Measurements from ENCODE around the gene NT5DC3.

Gene NT5DC3

GRCh38 chr12:103882861-103883596, 42.0 kb upstream of the NT5DC3 start:
- TF ChIP-seq, protein P1, sequence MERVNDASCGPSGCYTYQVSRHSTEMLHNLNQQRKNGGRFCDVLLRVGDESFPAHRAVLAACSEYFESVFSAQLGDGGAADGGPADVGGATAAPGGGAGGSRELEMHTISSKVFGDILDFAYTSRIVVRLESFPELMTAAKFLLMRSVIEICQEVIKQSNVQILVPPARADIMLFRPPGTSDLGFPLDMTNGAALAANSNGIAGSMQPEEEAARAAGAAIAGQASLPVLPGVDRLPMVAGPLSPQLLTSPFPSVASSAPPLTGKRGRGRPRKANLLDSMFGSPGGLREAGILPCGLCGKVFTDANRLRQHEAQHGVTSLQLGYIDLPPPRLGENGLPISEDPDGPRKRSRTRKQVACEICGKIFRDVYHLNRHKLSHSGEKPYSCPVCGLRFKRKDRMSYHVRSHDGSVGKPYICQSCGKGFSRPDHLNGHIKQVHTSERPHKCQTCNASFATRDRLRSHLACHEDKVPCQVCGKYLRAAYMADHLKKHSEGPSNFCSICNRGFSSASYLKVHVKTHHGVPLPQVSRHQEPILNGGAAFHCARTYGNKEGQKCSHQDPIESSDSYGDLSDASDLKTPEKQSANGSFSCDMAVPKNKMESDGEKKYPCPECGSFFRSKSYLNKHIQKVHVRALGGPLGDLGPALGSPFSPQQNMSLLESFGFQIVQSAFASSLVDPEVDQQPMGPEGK (CRISPR knock-in tag; IDR thresholded peaks at IDR 0.05; ENCODE audit: borderline replicate concordance) = no peak
- TF ChIP-seq, protein P2, sequence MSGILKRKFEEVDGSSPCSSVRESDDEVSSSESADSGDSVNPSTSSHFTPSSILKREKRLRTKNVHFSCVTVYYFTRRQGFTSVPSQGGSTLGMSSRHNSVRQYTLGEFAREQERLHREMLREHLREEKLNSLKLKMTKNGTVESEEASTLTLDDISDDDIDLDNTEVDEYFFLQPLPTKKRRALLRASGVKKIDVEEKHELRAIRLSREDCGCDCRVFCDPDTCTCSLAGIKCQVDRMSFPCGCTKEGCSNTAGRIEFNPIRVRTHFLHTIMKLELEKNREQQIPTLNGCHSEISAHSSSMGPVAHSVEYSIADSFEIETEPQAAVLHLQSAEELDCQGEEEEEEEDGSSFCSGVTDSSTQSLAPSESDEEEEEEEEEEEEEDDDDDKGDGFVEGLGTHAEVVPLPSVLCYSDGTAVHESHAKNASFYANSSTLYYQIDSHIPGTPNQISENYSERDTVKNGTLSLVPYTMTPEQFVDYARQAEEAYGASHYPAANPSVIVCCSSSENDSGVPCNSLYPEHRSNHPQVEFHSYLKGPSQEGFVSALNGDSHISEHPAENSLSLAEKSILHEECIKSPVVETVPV (CRISPR knock-in tag; IDR thresholded peaks at IDR 0.05) = no peak
- no peak for TF ChIP-seq TOX (CRISPR knock-in tag; IDR thresholded peaks at IDR 0.05; ENCODE audit: borderline replicate concordance)
- TF ChIP-seq ZFP3 (CRISPR knock-in tag; IDR thresholded peaks at IDR 0.05) = no peak
- no peak for TF ChIP-seq ZFP30 (CRISPR knock-in tag; IDR thresholded peaks at IDR 0.05)
- no peak for ATAC-seq

GRCh38 chr12:103881261-103881660, 40.2 kb upstream of the NT5DC3 start:
- TF ChIP-seq OSR1 (CRISPR knock-in tag; IDR thresholded peaks at IDR 0.05) (no peak), TSHZ2 (CRISPR knock-in tag; IDR thresholded peaks at IDR 0.05) (no peak), BACH2 (CRISPR knock-in tag; IDR thresholded peaks at IDR 0.05; ENCODE audit: borderline replicate concordance) (no peak), RARB (CRISPR knock-in tag; IDR thresholded peaks at IDR 0.05) (no peak), ISL1 (CRISPR knock-in tag; IDR thresholded peaks at IDR 0.05) (no peak), ZNF565 (CRISPR knock-in tag; conservative IDR thresholded peaks at IDR 0.05; ENCODE audit: low read depth) (no peak), ESRRG (CRISPR knock-in tag; IDR thresholded peaks at IDR 0.05) (no peak), PPARA (CRISPR knock-in tag; IDR thresholded peaks at IDR 0.05; ENCODE audit: borderline replicate concordance) (no peak), TOX (CRISPR knock-in tag; IDR thresholded peaks at IDR 0.05; ENCODE audit: borderline replicate concordance) (no peak), TCF4 (CRISPR knock-in tag; IDR thresholded peaks at IDR 0.05; ENCODE audit: borderline replicate concordance) (no peak), ZFP3 (CRISPR knock-in tag; IDR thresholded peaks at IDR 0.05) (no peak), ZNF70 (CRISPR knock-in tag; IDR thresholded peaks at IDR 0.05) (no peak)
- TF ChIP-seq, protein P3, sequence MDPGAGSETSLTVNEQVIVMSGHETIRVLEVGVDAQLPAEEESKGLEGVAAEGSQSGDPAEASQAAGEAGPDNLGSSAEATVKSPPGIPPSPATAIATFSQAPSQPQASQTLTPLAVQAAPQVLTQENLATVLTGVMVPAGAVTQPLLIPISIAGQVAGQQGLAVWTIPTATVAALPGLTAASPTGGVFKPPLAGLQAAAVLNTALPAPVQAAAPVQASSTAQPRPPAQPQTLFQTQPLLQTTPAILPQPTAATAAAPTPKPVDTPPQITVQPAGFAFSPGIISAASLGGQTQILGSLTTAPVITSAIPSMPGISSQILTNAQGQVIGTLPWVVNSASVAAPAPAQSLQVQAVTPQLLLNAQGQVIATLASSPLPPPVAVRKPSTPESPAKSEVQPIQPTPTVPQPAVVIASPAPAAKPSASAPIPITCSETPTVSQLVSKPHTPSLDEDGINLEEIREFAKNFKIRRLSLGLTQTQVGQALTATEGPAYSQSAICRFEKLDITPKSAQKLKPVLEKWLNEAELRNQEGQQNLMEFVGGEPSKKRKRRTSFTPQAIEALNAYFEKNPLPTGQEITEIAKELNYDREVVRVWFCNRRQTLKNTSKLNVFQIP (CRISPR knock-in tag; IDR thresholded peaks at IDR 0.05; ENCODE audit: borderline replicate concordance, low read depth) = no peak
- TF ChIP-seq, protein P1 (CRISPR knock-in tag; IDR thresholded peaks at IDR 0.05; ENCODE audit: borderline replicate concordance) = no peak
- ATAC-seq = no peak

DNA sequence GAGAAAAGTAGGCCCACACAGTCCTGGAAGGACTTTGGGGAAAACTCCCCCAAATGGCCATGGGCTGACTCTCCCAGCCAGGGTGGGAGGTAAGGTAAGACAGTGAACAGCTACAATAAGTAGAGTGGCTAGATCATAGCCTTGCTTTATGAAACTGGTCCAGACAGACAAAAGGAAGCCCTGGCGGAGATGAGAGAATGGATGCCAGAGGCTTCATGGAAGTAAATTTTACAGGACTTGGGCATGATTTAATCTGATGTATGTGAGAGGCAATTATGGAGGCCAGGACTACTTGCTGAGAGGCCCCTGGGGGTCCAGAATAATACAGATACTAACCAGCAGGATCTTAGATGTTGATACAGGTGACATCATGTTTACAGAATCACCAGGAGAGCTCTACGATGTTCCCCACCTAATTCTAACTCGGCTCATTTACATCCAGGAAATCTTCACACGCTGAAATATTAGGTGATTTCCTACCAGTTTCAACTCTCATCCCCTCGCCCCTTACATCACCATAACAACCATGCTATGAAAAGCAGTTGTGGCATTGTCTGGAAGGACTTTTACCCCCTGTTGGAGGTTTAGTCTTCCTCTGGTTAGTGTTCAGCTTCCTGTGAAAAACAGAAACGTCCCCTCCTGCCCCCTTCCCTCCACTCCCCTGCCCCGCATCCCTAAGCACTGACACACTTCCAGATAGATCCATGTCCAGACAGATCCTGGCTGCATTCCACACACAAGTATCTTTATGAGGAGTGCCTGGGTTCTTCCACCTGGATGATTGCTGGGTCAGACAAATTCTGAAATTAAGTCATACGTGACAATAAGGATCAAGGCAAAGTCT, 39.5 kb upstream of the NT5DC3 start:
- no peak for ATAC-seq
- TF ChIP-seq ISL1 (CRISPR knock-in tag; IDR thresholded peaks at IDR 0.05) = no peak
- no peak for TF ChIP-seq RARB (CRISPR knock-in tag; IDR thresholded peaks at IDR 0.05)
- TF ChIP-seq ZFP3 (CRISPR knock-in tag; IDR thresholded peaks at IDR 0.05) = no peak
- no peak for TF ChIP-seq OSR1 (CRISPR knock-in tag; IDR thresholded peaks at IDR 0.05)
- TF ChIP-seq ESRRG (CRISPR knock-in tag; IDR thresholded peaks at IDR 0.05) = no peak
- no peak for TF ChIP-seq ZFP30 (CRISPR knock-in tag; IDR thresholded peaks at IDR 0.05)
- TF ChIP-seq PPARA (CRISPR knock-in tag; IDR thresholded peaks at IDR 0.05; ENCODE audit: borderline replicate concordance) = no peak
- no peak for TF ChIP-seq ZNF565 (CRISPR knock-in tag; conservative IDR thresholded peaks at IDR 0.05; ENCODE audit: low read depth)
- no peak for TF ChIP-seq GLIS3 (CRISPR knock-in tag; IDR thresholded peaks at IDR 0.05)
- no peak for TF ChIP-seq TCF4 (CRISPR knock-in tag; IDR thresholded peaks at IDR 0.05; ENCODE audit: borderline replicate concordance)
- no peak for TF ChIP-seq ZC3H10 (CRISPR knock-in tag; IDR thresholded peaks at IDR 0.05)
- no peak for TF ChIP-seq CSDC2 (CRISPR knock-in tag; IDR thresholded peaks at IDR 0.05)
- no peak for TF ChIP-seq ZNF70 (CRISPR knock-in tag; IDR thresholded peaks at IDR 0.05)
- TF ChIP-seq, protein P1 (CRISPR knock-in tag; IDR thresholded peaks at IDR 0.05; ENCODE audit: borderline replicate concordance) = no peak
- TF ChIP-seq ZNF8 (CRISPR knock-in tag; IDR thresholded peaks at IDR 0.05) = no peak

All from SK-N-SH treated with all-trans-retinoic acid at 6 μM for 48 hours (cell line).